Medulla oblongata (tissue), 1 donor: Measurements from ENCODE around the gene GSG1L.

Experiments used
- DNase-seq: peaks from one replicate; pipeline ENCODE4 v3.0.0-alpha.2; 2015; ENCODE audit errors: extremely low spot score

GSG1L gene

GRCh38 chr16:28025631-28026030, 37.9 kb downstream of the GSG1L start:
- DNase-seq, result no peak

DNA sequence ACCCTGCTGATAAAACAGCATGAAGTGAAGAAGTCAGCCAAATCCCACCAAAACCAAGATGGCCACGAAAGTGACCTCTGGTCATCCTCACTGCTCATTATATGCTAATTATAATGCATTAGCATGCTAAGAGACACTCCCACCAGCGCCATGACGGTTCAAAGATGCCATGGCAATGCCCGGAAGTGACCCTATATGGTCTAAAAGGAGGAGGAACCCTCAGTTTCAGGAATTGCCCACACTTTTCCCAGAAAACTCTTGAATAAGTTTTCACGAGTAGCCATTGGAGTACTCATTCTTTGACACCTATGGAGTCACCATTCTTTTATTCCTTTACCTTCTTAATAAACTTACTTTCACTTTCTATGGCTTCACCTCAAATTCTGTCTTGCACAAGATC, 44.3 kb downstream of the GSG1L start:
- no peak for DNase-seq

- DNase-seq, result peak; percentile 68
These were observed 48.7 kb downstream of the GSG1L start for GRCh38 chr16:28014851-28015250.

- DNase-seq, result no peak
These were observed 49.6 kb downstream of the GSG1L start for GRCh38 chr16:28013878-28014277.

- DNase-seq, result no peak
These were observed 50.1 kb downstream of the GSG1L start for GRCh38 chr16:28013392-28013791.

- DNase-seq, result no peak
These were observed 51.5 kb downstream of the GSG1L start for GRCh38 chr16:28011971-28012445.

DNA sequence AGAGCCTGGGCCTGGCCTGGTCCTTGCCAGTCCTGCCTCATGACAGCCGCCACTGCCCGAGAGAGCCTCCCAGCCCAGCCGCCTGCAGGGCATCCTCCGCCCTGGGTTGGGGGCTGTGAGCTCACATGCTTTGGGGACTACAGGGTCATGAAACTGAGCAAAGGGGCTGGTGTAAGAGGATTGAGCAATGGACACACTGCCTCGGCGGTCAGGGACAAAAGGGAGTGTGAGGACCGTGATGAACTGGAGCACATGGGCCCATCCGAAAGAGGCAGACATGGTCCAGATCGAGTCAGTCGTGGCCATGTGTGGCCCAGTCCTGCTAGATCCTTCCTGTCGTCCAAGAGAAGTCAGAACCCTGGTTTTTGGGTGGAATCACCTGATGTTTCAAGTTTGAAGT, 52.3 kb downstream of the GSG1L start:
- no peak for DNase-seq

DNA sequence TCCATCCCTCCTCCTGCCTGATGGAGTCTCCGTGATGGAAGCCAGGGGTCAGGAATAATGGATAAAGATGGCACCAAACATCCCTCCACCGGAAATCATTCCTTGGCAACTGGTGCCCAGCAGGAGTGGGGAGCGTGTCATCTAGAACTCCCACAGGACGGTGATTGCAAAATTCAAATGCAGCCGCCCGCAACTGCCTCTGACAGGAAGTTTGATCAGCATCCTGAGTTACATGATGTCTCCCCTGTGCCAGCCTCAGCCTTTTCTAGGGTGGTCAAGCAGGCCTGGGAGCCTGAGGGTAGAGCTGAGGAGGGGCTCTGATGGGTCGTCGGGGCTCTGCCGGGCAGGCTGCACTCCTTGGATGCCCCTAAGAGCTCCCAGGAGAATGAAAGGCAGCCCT, 52.8 kb downstream of the GSG1L start:
- DNase-seq, result no peak

DNA sequence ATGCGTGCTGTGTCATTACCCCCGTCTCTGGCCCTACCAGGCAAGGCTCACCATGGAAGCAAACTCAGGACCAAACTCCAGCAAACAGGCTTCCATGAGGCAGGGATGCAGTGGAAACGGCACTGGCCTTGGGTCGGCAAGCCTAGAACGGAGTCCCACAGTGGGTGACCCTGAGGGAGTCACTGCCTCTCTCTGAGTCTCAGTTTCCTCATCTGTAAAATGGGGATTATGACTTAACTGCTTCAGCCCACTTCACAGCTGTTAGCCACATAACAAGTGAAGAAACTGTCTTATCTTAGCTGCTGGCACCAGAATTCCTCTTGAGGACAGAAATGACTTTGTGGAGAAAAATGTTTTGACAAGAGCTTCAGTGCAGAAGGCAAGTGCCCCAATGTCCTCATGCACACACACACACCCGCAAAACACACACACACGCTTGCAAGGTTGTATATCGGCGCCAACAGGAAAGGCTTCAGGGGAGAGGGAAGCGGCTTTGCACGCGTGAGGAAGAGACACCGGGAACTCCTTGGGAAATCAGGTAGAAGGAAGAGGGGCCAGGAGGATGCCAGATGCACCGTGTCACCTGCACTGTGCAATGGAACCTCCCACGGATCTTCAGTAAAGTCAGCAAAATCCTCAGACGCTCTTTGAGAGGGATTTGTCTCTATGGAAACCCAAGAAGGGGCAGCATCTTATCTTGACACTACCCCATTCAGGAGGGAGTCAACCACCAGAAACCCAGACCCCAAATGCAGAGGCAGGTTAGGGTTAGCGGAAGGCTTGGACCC, 53.7 kb downstream of the GSG1L start:
- no peak for DNase-seq

GRCh38 chr16:28003923-28004322, 59.6 kb downstream of the GSG1L start:
- no peak for DNase-seq

GRCh38 chr16:28003021-28003865, 60.3 kb downstream of the GSG1L start:
- DNase-seq, result no peak

DNA sequence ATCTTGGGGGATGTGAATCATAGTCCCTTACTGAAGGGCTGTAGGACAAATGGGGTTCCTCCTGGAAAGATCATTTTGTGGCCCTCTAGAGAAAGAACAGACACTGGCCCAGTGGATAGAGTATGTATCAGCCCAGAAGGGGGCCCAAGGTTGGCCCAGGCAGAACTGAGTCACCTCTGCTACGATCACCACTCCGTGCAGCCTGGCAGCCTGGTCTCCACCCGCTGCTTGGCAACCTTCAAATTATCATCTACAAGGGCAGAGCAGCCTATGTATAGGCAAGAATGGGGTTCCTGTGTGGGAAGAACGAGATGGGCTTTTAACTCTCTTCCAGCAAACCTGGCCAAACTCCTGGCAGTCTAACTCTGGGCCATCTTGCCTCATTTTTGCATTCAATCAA, 61.9 kb downstream of the GSG1L start:
- DNase-seq, result no peak

DNA sequence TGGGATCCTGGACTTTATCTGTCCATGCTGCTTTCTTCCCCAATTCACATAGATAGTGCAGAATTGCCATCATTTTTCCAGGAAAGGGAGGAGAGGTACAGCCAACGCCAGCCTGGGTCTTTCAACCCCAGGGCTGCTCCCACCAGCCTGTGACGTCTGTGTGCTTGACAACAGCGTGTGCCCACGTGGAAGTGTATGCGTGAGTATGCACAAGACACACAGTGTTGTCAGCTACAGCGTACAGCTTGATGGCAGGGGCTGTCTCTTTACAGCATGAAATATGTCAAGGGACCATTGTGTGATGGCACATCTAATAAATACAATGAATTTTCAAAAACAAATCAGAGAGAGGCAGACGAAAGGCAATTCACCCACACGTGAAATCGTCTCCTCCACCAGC, 62.3 kb downstream of the GSG1L start:
- DNase-seq, result no peak

DNA sequence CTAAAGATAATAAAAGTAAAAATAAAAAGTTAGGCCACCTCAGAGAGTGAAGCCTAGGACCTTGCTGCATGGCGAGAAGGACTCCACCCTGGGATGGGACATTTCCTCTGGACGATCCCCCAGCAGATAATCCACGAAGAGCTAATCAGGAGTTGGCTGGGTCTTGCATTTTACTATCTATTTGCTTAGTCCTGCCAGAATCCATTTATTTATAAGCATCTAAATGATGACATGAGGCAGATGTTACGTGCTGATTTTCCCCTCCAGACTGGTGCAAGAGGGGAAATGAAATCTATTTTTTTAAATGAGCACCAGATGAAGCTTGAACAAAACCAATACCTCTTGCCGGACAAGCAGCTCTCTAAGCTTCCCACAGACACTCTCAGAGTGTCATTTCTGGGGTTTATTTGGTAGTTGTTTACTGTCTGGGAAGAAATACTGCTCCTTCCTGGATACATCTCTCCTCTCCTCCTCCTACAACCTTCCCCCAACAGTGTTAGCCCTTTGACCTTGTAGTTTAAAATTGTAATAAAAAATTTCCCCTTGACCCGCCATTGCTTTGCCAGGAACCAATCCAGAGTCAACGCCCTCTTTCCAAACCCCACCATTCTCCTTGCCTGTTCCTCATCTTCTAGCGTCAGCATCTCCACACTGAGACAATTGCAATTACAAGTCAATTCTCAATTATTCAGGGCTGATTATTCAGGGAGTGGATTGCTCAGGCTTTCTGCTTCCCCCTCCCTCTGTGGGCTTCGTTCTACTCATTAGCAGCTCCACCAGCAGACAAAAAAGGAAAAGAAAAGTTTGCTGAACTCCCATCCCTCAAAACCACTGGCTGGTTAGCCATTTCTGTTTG, 63.0 kb downstream of the GSG1L start:
- DNase-seq, result no peak

DNA sequence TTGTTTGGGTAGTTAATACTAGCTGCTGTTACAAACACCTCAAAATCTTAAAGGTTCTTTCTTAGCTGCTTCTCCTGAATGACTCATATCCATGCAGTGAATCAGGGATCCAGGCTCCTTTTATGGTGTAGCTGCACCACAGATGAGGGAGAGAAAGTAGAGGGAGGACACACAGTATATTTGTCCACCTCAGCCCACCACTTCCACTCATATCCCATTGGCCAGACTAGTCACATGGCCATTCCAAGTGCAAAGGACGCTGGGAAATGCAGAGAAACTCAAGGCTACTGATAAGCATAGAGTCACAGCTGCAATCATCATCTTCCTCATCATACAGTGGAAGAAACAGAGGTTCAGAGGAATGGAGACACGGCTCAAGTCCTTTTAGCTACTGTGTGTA, 63.8 kb downstream of the GSG1L start:
- DNase-seq, result no peak

DNA sequence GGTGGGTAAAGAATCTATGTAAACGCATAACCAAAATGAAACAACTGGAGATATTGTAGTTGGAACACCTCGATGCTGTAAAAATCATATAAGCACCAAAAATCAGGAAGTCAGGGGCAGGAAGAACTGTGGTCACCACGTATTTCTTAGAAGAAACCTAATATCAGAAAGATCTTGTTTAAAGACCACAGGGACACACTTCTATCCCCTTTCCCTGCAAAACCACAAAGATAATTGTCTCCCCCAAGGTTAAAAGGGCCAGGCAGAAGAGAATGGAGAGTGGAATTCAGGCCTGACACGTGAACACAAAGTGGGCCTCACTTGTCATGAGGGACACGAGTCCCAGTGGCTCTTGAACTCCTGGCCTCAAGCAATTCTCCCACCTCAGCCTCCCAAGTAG, 68.1 kb downstream of the GSG1L start:
- DNase-seq, result no peak

DNA sequence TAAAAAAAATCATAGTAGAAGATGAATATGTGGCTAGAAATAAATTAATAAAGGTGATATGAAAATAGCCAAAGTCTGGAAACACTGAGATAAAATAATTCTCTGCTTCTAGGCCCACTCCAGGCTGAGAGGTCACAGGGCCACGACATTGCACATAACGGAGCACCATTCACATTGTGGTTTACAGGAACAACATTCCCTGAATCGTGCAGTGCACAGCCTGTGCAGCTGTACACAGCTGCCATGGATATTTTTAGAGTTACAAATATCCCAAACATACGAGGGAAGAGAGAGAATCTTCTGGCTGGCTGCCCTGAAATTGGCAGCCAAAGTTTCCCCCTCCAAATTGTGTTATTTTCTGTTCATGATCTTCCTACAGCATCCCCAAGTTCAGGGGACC, 68.8 kb downstream of the GSG1L start:
- DNase-seq, result no peak

- no peak for DNase-seq
These were observed 69.9 kb downstream of the GSG1L start for GRCh38 chr16:27993587-27993986.

DNA sequence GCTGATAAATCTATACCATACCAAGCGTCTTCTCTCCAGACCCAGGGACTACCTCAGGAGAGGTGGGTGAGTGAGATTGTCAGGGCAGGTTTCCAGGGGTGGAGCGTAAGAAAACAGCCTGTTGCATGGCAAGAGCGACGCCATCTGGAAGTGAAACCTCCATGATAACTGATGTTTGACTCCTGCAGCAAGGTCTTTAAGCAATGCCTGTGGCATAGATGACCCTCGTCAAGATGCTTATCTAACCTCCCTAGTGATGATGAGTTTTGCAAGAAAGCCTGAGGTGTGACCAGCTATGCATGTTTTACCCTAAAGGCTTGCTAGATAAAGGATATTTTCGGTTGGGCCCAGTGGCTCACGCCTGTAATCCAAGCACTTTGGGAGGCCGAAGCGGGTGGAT, 71.6 kb downstream of the GSG1L start:
- DNase-seq, result no peak

GRCh38 chr16:27985981-27986380, 77.5 kb downstream of the GSG1L start:
- DNase-seq, result no peak

DNA sequence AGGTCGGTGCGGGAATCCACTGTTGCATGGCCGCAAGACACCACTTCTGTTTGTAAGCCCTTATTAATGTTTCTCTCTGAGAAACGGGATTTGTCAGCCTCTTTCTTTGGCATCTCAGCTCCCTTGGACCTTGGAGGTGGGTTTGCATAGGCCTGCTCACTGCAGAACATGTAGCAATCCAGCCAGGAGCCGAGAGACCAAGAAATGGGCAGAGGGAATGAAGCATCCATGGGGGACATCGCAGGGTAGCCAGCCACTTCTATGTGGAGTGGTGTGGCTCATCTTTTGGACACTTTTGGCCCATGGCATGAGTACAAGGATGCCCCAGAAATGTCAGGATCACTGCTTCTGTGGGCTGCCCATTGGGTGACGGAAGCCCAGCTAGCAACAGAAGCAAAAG, 79.4 kb downstream of the GSG1L start:
- DNase-seq, result no peak

- DNase-seq, result no peak
These were observed 80.3 kb downstream of the GSG1L start for GRCh38 chr16:27983244-27983643.
